NCI-H2107 (cell line): ENCODE results near the gene F2RL1.
"Not testable (repeated sequence)": the region's sequence is repeated elsewhere in the genome, so short reads cannot be mapped to it uniquely, and the experiment has no call there.

Experiments used
- DNase-seq: peaks from one replicate; lab custom pipeline; 2025; lab: John Stamatoyannopoulos, UW

Gene F2RL1

GRCh38 chr5:76805821-76806505, 12.9 kb upstream of the F2RL1 start:
- no peak for DNase-seq

GRCh38 chr5:76807296-76807695, 11.5 kb upstream of the F2RL1 start:
- DNase-seq = no peak

- no peak for DNase-seq
These were observed 10.6 kb upstream of the F2RL1 start for GRCh38 chr5:76808141-76808691.

- no peak for DNase-seq
These were observed 9.7 kb upstream of the F2RL1 start for GRCh38 chr5:76809141-76809540.

GRCh38 chr5:76810236-76810635, 8.6 kb upstream of the F2RL1 start:
- DNase-seq = no peak

- DNase-seq = no peak
These were observed 7.6 kb upstream of the F2RL1 start for GRCh38 chr5:76811214-76811613.

- not testable (repeated sequence) for DNase-seq
These were observed 6.6 kb upstream of the F2RL1 start for GRCh38 chr5:76812209-76812608.

GRCh38 chr5:76813982-76814562, 4.8 kb upstream of the F2RL1 start:
- DNase-seq = no peak

GRCh38 chr5:76816110-76816831, 2.6 kb upstream of the F2RL1 start:
- no peak for DNase-seq

GRCh38 chr5:76819851-76820525, 1.2 kb downstream of the F2RL1 start:
- no peak for DNase-seq

- DNase-seq = no peak
These were observed 1.7 kb downstream of the F2RL1 start for GRCh38 chr5:76820526-76820890.

GRCh38 chr5:76821136-76821535, 2.3 kb downstream of the F2RL1 start:
- no peak for DNase-seq

GRCh38 chr5:76822105-76822731, 3.4 kb downstream of the F2RL1 start:
- DNase-seq = not testable (repeated sequence)

- not testable (repeated sequence) for DNase-seq
These were observed 7.6 kb downstream of the F2RL1 start for GRCh38 chr5:76826416-76826815.

- DNase-seq = no peak
These were observed 12.3 kb downstream of the F2RL1 start for GRCh38 chr5:76831110-76831452.

GRCh38 chr5:76836181-76836580, 17.4 kb downstream of the F2RL1 start:
- DNase-seq = no peak

- no peak for DNase-seq
These were observed 17.8 kb downstream of the F2RL1 start for GRCh38 chr5:76836585-76836984.

GRCh38 chr5:76838481-76839261, 19.8 kb downstream of the F2RL1 start:
- DNase-seq = no peak

- DNase-seq = no peak
These were observed 22.5 kb downstream of the F2RL1 start for GRCh38 chr5:76841361-76841760.

- DNase-seq = no peak
These were observed 27.1 kb downstream of the F2RL1 start for GRCh38 chr5:76845890-76846289.
